Stimulated activated CD8-positive, alpha-beta memory T cell treated with anti-CD3 and anti-CD28 coated beads, Interleukin-2, amount 100 ng/mL, for 1 hour (primary cell): ENCODE data around the gene GADD45A.
A peak's percentile ranks its signal among the peaks of the same experiment; 100 is the strongest.
"Not testable (repeated sequence)": the region's sequence is repeated elsewhere in the genome, so short reads cannot be mapped to it uniquely, and the experiment has no call there.

ENCODE experiments used
- DNase-seq, 2 donors: peaks; one replicate each; pipeline ENCODE4 v3.0.0-alpha.2; 2020; ENCODE audit warnings: low read depth in 2 of 2

GADD45A gene

GRCh38 chr1:67721650-67722291, 36.8 kb downstream of the GADD45A start:
- no peak for DNase-seq

DNA sequence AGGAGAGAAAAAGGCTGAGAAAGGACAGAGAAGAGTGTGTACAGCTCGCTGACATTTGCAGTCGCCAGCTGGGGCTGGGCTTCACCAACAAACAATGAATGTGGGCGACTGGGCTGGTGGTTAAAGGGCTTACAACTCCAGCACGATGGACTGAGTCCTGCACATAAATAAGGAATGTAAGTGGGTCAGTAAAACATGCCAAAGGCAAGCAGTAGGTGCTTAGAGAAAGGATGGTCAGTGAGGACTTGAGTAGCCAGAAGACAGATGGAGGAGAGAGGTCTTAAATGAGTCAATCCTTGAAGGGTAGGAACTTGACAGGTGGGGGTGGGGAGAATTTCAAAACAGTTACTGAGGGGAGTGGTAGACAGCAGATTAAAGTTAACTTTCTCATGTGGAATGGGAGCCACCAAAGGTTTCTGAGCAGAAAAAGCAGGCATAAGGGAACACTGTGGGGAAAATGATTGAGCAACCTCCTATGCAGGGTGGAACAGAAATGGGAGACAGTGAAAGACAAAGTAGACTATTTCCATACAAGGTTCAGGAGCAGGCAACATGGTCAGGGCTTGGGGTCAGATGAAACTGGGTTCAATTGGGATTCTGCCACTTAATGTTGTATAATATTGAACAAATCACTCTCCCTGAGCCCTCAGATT, 37.4 kb downstream of the GADD45A start:
- DNase-seq: no peak

- no peak for DNase-seq
Observed at GRCh38 chr1:67723126-67723525, 38.1 kb downstream of the GADD45A start.

DNA sequence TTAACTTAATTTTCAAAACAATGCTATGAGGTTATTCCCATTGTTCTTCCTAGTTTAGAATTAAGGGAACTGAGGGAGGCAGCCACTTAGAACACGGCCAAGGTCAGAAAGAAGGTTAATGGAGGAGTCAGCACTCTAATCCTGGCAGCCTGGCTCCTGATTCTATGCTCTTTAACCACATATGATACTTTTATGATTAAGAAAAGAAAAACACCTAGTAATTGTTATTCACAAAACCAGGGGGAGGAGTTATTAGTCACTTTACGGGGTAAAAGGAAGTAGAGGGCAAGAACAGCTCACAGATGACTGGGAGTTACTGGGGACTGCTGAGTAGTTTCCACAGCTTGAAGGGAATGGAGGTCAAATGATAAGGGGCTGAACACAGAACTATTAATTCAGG, 38.6 kb downstream of the GADD45A start:
- DNase-seq: no peak

GRCh38 chr1:67724928-67725560, 40.0 kb downstream of the GADD45A start:
- DNase-seq: no peak

DNA sequence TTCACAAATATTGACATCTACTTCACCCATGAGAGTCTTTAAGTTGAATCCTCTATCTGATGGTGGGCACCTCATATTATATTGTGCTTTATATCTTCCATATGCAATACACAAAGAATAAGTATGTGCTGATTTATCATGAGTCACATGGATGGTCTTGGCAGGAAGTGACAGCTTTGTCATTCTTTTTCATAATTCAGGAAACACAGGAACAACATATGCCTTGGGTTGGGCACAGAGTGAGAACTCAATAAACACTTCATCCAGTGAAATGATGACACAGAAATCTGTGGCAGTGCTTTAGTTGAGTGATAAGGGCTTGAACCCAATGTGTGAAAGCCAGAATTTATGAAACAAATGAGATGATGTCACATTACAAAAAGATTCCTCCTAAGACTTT, 41.2 kb downstream of the GADD45A start:
- no peak for DNase-seq

DNA sequence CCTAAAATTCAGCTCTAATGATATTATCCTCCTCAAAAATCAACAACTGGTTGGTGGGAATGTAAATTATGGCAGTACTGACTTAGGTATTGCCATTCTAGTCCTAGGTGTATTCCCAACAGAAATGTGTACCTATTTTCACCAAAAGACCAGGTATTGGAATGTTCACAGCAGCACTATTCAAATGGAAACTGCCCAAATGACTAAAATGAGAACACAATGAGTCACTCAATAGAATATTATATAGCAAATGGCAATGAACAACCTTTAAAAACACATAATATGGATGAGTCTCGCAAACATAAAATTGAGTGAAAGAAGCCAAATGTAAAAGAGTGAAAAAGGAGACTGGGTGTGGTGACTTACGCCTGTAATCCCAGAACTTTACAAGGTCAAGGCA, 44.9 kb downstream of the GADD45A start:
- DNase-seq: no peak

- DNase-seq: not testable (repeated sequence)
Observed at GRCh38 chr1:67730312-67730711, 45.3 kb downstream of the GADD45A start.

DNA sequence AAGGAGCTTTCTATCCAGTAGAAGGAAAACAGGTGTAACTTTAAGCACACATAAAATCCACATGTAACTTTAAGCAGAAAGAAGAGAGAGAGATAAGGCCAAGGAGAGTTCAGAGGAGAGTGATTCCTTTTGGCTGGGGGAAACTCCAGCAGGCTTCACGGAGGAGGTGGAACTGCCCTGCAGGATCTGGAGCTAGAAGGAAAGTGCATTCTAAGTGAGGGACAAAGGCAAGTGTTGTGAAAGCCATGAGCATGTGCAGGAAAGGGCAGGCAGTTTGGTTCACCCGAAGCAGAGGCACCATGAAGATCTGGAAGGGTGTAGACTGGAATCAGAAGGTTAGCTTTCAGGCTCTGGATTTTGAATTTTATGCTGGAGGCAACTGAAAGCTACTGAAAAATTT, 46.3 kb downstream of the GADD45A start:
- DNase-seq: no peak

GRCh38 chr1:67732750-67733151, 47.8 kb downstream of the GADD45A start:
- no peak for DNase-seq

DNA sequence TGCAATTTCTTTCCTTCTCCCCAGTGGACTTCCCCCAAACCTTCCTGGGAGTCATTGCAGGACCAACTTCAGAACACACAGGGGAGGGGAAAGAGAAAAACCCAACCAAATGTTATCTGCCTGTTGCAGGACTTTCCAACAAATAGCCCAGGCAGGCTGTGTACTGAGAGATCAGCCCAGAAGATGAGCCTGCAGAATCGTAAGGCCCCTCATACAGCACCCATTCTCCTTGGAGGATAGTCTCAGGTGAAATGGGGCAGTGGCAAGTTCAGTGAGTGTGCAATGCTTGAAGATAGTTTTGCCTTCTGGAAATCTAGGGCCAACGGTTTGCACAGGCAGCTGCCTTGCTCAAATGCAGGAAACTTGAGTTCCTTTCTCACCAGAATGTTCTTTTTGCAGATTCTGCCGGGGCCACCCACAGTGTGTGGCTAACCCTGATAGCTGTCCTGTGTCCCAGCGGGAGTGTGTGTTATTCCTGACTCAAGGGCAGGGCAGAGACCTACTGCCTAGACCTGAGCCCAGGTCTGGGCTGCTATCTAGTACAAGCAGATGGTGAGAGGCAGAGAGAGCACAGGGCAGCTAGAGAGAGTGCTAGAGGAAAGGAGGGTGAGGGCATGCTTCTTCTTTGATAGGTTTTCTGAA, 48.8 kb downstream of the GADD45A start:
- no peak for DNase-seq

GRCh38 chr1:67734323-67734690, 49.3 kb downstream of the GADD45A start:
- DNase-seq: no peak

- no peak for DNase-seq
Observed at GRCh38 chr1:67735206-67735605, 50.2 kb downstream of the GADD45A start.

GRCh38 chr1:67735806-67736627, 51.0 kb downstream of the GADD45A start:
- DNase-seq: peak in 1 of 2 donors; percentile 4

DNA sequence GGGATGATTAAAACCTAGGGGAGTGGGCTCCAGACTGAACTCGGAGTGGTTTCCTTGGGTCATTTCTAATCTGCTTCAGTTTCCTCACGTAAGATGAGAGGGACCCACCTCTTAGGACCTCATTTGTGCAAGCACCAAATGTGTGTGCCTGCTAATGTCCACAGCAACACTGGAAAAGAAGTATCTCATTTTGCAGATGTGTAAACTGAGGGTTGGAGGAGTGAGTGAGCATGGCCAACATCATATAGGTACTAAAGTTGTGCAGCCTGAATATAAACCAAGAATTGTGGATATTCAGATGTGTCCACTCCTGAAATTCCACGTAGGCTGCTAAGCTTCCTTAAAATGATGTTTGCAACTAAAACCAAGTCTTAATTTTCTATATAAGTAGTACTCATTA, 51.7 kb downstream of the GADD45A start:
- DNase-seq: no peak

DNA sequence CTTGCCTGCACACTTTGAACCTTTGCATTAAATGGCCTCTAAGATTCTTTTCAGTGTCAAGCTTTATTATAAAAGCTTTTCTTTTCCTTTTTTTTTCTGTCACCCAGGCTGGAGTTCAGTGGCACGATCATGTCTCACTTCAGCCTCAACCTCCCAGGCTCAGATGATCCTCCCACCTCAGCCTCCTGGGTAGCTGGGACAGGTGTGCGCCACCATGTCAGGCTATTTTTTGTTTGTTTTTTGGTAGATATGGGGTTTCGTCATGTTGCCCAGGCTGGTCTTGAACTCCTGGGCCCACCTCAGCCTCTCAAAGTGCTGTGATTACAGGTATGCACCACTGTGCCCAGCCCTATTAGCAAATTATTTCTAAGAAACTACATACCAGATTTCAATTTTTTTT, 52.9 kb downstream of the GADD45A start:
- no peak for DNase-seq
